ENCODE results near the gene TLCD5.

Gene TLCD5

GRCh38 chr11:120335908-120336640 lies 11.0 kb downstream of the TLCD5 start, which contains the start of gene ARHGEF12 (continued):
- TF ChIP-seq ZNF121 (tag by site-specific recombination; IDR thresholded peaks at IDR 0.05) (peak; percentile 47; the same call in 1 of the 2 replicates), GLIS2 (tag by site-specific recombination; IDR thresholded peaks at IDR 0.05) (peak; percentile 98), ZFP41 (tag by site-specific recombination; IDR thresholded peaks at IDR 0.05; ENCODE audit: borderline replicate concordance) (no peak), ZNF214 (tag by site-specific recombination; IDR thresholded peaks at IDR 0.05; ENCODE audit: borderline replicate concordance) (no peak), IKZF3 (tag by site-specific recombination; IDR thresholded peaks at IDR 0.05) (peak; percentile 95), ZBTB48 (tag by site-specific recombination; IDR thresholded peaks at IDR 0.05) (peak; percentile 84), SP7 (tag by site-specific recombination; IDR thresholded peaks at IDR 0.05) (peak; percentile 89), SCRT1 (tag by site-specific recombination; IDR thresholded peaks at IDR 0.05; ENCODE audit: borderline replicate concordance) (no peak), ZNF580 (tag by site-specific recombination; IDR thresholded peaks at IDR 0.05) (peak; percentile 79), ZBTB21 (tag by site-specific recombination; IDR thresholded peaks at IDR 0.05) (peak; percentile 77), ZNF16 (tag by site-specific recombination; IDR thresholded peaks at IDR 0.05; ENCODE audit: low read depth) (no peak), ZNF654 (tag by site-specific recombination; IDR thresholded peaks at IDR 0.05; ENCODE audit: low read depth) (no peak), ZSCAN5A (tag by site-specific recombination; IDR thresholded peaks at IDR 0.05) (peak; percentile 76), ZNF664 (tag by site-specific recombination; IDR thresholded peaks at IDR 0.05) (peak; percentile 55; the same call in 1 of the 2 replicates), ZNF174 (tag by site-specific recombination; IDR thresholded peaks at IDR 0.05) (0 out of 2 replicates have a peak, but pooled peaks have one; percentile 43), ZNF658 (tag by site-specific recombination; IDR thresholded peaks at IDR 0.05) (no peak), ZNF777 (tag by site-specific recombination; IDR thresholded peaks at IDR 0.05; ENCODE audit: borderline replicate concordance) (0 out of 2 replicates have a peak, but pooled peaks have one; percentile 40), ZNF391 (tag by site-specific recombination; IDR thresholded peaks at IDR 0.05; ENCODE audit: borderline replicate concordance, low read depth) (peak; percentile 98), ZNF596 (tag by site-specific recombination; IDR thresholded peaks at IDR 0.05) (peak; percentile 58; the same call in 1 of the 2 replicates), BCL6B (tag by site-specific recombination; IDR thresholded peaks at IDR 0.05) (peak; percentile 52; the same call in 1 of the 2 replicates), ZNF692 (tag by site-specific recombination; IDR thresholded peaks at IDR 0.05) (peak; percentile 97), YY1 (tag by site-specific recombination; IDR thresholded peaks at IDR 0.05) (peak; percentile 70; the same call in 1 of the 2 replicates), ELK4 (IDR thresholded peaks at IDR 0.05; ENCODE audit: borderline replicate concordance, low read depth, low read length) (no peak; the same call in 1 of the 2 replicates), ZNF350 (tag by site-specific recombination; IDR thresholded peaks at IDR 0.05) (no peak), ZNF639 (tag by site-specific recombination; IDR thresholded peaks at IDR 0.05) (peak; percentile 95), WT1 (tag by site-specific recombination; IDR thresholded peaks at IDR 0.05) (peak; percentile 70), SETDB1 (IDR thresholded peaks at IDR 0.05; ENCODE audit: insufficient read length, low read length) (no peak), AEBP2 (tag by site-specific recombination; IDR thresholded peaks at IDR 0.05; ENCODE audit: borderline replicate concordance) (no peak), ZSCAN18 (tag by site-specific recombination; IDR thresholded peaks at IDR 0.05) (peak; percentile 92)

All from HEK293 (cell line).